ENCODE results near the gene COL18A1.

The COL18A1 gene

DNA sequence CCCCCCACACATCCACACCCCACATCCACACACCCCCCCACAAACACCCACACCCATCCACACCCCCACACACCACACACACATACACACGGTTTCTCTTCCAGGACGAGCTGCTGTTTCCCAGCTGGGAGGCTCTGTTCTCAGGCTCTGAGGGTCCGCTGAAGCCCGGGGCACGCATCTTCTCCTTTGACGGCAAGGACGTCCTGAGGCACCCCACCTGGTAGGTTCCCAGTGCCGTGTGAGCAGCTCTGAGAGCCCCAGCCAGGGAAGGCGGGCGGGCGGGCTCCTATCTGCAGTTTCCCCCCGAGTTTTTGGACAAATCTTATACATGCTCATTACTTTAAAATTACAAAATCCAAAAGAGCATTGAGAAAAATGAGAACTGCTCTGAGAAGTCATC, 106.0 kb downstream of the COL18A1 start:
- FAIRE-seq = no peak

GRCh38 chr21:45511661-45512431, 106.9 kb downstream of the COL18A1 start:
- no peak for FAIRE-seq

GRCh38 chr21:45512626-45513002, 107.6 kb downstream of the COL18A1 start:
- no peak for FAIRE-seq

GRCh38 chr21:45513003-45513717, 108.2 kb downstream of the COL18A1 start:
- FAIRE-seq = no peak

DNA sequence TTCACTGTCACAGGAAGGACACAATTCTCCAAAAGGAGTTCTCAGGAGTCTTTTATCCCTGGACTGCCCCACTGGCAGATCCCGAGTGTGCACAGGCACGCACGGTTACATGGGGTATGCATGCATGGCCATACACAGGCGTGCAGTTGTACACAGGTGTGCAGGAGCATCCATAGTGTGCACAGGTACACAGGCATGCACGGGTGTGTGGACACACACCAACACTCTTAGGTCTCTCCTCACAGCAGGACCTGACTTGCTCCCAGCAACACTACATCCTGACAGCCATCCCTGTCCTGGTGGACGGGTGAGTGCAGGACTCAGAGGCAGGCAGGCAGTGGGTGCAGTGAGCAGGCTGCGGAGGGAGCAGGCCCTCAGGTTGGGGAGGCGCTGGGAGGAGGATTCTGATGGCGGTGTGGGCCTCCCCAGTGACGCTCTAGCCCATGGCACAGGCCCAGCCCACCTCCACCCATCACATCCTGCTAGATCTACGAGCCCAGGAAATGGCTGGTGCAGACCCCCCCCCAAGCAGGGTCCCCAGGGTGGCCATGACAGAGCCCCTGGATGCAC, 108.9 kb downstream of the COL18A1 start:
- FAIRE-seq = no peak

- no peak for FAIRE-seq
Measured at GRCh38 chr21:45514311-45515021, 109.5 kb downstream of the COL18A1 start.

DNA sequence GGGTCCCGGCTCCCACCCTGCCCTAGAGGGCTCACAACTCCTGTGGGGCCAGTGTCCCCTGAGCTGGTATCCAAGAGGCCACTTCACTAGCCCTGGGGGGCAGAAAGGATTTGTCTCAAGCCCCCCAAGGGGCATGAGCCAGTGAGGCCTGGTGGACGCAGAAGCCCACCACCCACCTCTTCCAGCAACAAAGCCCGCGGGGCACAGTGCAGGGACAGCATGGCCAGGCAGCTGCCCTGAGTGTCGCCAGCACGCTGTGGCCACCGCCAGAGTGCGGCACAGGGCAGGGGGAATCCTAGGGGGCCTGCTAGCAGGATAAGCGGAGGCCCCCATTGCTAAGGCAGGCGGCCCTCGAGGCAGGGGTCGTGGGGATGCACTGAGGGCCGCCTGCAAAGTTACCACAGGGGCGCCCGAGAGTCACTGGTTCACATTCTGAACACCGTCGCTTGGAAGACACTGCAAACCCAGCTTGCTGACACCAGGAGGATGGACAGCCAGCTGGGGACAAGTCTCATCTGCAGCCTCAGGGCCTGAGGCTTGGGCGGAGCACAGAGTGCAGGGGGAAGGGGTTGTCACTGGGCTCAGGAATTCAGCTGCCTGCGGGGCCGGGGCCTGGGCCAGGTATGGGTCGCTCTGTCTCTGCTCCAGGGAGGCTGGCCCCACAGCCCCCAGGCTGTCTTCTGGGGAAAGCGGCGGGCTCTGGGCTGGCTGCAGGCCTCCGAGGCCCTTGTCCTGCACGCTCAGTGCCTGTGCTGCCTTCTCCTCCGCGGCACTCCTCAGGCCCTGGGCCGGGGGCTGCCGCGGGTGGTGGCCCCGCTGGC, 110.5 kb downstream of the COL18A1 start:
- FAIRE-seq = no peak

- FAIRE-seq = no peak
Measured at GRCh38 chr21:45516071-45516670, 111.2 kb downstream of the COL18A1 start.

DNA sequence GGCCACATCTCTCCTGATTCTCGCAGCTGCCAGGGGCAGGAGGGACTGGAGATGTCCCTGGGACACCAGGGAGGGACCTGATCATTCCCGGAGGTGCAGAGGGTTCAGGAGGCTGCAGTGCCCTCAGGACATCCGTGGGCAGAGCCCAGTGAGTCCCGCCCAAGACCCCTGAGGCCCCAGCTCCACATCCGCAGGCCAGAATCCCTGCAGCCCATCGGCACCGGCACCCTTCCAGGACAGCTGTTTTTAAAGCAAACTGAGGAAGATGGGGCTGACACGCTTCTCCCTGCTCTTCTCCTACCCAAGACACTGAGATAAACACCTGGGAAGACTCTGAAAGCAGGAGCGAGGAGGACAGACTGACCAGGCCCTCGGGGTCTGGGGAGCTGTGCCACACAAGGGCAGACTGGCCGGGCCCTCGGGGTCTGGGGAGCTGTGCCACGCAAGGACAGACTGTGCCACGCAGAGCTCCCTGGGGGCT, 111.7 kb downstream of the COL18A1 start:
- no peak for FAIRE-seq

DNA sequence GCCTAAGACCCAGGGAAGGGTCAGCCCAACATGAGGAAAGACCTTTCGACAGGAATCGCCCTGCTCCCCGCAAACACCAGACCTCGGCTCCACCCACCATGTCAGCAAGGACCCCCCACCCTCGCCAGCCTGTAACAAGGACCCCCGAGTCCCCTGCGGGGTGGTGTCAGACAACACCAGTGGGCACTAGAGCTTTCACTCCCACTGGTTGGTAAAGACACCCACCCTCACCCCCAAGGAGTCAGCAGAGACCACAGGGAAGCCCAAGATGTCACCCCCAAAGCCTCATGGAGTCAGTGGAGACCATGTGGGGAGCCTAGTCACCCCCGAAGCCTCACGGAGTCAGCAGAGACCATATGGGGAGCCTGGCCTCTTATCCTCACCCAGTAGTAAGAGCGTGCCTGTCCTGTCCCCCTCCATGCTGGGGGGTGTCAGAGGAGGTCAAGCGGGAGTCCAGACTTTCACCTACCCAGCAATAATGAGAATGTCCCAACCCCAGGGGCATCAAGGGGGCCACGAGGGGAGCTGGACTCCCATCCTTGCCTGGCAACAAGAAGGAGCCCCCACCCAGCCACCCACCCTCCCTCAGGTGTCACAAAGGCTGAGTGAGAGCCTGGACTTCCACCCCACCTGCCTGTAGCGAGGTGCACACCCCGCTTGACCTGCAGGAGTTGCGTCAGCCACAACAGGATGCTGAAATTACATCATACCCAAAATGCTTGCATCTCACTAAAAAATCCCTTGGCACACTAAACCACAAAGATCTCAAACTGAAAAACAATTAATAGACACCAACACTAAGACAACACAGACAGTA, 112.5 kb downstream of the COL18A1 start:
- FAIRE-seq = no peak

- FAIRE-seq = no peak
Measured at GRCh38 chr21:45518742-45519141, 113.8 kb downstream of the COL18A1 start.

DNA sequence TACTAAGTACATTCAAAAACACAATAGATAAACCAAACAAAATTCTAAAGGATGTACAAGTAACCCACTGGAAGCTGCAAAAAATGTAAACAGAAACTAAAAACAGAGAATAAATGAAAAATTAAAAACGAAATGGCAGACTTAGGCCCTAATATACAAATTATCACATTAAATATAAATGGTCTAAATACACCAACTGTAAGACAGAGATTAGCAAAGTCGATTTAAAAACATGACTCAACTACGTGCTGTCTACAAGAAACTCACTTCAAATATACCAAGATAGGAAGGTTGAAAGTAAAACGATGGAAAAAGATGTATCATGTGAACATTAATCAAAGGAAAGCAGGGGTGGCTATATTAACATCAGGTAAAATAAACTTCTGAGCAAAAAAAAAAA, 114.2 kb downstream of the COL18A1 start:
- FAIRE-seq = no peak

- FAIRE-seq = no peak
Measured at GRCh38 chr21:45521241-45521640, 116.3 kb downstream of the COL18A1 start.

DNA sequence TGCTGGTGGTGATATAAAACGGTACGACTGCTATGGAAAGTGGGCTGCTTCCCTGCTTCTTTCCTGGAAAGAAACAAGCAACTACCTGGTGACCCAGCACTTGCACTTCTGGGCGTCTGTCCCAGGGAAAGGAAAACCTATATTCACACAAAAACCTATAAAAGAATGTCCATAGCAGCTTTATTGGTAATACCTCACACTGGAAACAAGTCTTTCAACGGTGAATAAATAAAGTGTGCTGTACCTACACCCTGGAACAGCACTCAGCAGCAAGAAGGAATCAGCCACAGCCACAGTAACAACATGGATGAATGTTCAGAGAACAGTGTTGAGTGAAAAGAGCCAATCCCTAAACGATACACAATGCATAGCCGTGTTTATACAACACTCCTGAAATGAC, 117.4 kb downstream of the COL18A1 start:
- no peak for FAIRE-seq

- no peak for FAIRE-seq
Measured at GRCh38 chr21:45522986-45523385, 118.0 kb downstream of the COL18A1 start.

DNA sequence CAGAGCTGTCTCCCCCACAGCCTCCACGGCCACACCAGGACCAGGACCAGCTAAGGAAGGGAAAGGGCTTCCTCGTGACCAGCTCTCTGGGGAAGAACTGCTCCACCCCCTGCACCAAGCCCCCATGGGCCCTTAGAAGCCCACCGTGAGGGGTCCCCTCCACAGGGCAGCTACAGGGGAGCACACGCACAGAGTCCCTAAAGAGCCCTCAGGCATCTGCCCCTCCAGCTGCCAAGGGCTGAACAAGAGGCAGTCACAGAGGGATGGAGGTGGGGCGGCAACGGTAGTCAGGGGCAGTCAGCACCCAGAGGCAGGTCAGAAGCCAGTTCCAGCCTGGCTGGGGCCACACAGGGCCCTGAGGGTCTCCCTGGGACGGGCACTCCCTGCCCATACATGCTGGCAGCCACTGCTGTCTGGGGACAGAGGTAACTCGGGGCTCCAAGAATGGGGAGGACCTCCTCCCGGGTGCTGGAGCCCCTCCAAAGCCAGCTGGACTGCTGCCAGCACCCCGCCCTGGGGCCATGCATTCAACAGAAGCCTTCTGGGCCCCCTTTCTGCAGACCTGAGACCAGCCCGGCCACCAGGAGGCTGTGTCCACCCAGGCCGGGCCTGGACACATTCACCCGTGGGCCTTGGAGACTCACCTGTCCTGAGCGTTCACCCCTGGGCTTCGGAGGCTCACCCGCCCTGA, 118.6 kb downstream of the COL18A1 start:
- FAIRE-seq = no peak

DNA sequence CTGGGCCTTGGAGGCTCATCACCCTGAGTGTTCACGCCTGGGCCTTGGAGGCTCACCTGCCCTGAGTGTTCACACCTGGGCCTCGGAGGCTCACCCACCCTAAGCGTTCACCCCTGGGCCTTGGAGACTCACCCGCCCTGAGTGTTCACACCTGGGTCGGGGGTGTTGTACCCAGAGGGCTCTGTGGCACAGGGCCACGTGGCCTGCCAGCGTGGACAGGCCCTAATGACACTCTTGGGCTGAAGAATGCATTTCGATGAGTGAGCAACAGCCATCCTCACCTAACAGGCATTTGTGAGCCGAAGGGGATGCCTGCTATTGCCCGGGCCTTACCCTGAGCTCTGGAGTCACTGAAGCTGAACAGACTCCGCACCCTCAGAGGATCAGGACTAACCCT, 119.8 kb downstream of the COL18A1 start:
- no peak for FAIRE-seq

GRCh38 chr21:45525153-45525909, 120.4 kb downstream of the COL18A1 start:
- no peak for FAIRE-seq

DNA sequence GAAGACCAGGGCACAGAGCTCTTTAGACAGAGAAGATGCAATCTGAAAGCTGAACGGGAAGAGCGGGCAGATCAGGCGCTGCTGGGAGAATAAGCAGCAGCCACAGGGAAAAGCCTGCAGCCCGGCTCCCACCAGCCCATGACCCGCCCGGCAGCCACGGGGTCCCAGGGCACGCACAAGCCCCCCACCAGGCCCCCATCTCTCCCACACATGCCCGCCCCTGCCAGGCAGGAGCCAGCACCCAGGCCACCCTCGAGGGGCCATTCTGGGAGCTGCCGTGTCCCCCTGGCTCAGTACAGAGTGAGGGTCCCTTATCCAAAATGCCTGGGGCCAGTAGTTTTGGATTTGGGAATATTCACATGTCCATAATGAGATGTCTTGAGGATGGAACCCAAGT, 120.9 kb downstream of the COL18A1 start:
- no peak for FAIRE-seq

Measured in A204.1 (cell line).